SW480 (cell line): Measurements from ENCODE around the gene PTGDR2.

Source experiments
- DNase-seq: peaks from one replicate; pipeline ENCODE4 v3.0.0-alpha.2; 2016; ENCODE audit warnings: low spot score

PTGDR2 gene

DNA sequence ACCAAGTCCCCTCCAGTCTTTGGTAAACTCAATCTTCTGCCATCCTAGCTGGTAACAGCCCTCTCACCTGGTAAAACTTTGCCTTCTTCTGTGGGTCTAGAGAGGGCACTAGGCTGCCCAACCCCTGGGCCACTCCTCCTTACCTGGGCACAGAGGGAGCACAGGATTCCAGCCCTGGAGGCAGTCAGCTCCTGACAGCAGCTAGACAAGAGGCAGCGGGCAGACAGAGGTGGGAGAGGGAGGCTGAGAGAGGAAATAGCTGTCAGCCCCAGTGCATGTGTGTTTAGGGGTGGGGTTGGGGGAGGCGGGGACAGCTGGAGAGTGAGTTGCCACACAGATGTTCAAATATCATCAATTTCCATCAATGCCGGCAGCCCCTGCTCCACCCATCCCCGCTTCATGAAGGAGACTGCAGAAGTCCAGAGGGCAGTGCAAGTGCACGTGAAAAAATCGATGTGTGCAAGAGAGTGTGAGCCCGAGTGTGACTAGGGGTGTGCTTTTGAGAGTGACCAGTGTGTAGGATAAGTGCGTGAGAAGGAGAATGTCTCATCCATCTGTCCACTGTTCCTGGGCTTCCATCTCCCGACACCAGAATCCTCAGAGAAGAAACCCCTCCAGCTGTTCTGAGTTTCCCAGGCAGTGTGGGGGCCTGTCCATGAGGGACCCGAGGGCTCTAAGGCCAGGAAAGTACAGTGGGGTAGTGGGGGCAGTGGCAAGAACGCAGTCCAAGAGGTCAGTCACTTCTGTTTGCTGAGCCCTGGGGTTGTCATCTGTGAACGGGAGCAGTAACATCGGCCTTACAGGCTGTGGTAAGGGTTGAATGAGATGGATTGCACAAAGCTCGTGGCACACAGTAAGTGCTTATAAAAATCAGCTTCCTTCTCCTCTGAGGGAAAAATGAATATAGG, at the start of gene PTGDR2:
Gene PTGDR2, minus strand, starts transcription at position 225 of the 908 bp plus-strand sequence. CDS start 2,228 bp downstream, outside the sequence.
- DNase-seq: no peak

DNA sequence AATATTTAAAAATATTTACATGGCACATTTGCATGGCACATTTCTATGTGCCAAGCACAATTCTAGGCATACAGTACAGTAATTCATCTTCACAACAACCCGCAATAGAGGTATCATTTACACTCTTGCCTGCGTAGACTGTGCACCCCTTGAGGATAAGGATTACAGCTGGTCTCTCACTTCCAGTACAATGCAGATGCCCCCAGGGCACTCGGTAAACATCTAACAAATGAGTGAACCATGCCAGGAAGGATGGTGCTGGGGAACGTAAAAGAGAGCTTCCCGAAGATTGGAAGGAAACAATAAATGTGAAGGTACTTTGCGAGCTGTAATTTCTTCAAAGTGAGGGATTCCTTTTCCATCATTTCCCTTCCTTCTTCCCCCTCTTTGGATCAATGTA, 49.3 kb upstream of the PTGDR2 start:
- no peak for DNase-seq

DNA sequence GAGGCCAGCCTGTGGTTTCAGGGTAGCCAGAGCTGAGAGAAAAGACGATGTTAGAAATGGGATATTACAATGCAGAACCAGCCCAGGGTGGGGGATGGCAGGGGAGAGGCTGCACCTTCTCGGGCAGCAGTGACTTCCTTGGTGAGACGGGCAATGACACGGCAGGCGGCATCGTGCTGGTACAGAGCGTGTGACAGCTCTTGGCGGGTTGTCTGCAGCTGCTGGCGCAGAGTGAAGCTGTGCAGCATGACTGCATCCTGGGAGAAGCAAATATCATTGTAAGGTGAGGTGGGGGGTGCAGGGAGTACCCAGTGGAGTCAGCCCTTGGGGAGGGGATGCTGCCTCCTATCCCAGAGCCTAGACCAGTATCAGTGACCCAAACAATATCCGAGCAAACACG, 46.9 kb upstream of the PTGDR2 start:
- DNase-seq: no peak

DNA sequence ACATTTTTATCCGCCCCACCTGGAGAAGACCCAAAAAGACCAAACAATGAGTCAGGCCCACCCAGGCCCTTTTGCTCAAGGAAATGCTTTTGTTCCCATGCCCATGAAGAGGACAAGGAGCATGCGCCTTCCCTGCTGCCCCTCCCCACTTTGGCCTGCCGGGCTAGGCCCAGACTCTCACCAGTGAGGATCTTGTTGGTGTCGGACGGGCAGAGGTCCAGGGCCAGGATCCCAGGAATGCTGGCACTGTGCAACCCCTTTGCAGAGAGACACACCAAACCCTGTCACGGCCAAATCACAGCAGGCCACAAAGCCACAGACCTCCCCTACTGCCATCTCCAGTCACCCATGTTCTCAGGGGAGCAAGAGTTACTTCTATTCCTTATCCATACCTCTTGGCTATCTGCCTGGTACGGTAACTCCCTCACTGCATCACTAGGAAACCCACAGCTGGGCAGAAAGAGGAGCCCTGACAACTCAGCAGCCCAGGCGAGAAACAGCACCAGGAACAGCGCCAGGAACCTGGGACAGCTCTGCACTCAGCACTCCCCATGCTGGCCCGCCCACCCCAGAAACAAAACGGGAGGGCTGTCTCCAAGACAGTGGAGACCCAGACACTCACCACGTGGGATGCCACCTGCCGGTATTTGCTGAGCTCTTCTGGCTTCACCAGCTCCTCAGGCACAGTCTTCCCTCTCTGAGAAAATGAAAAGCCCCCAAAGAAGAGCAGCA, 45.1 kb upstream of the PTGDR2 start:
- DNase-seq: no peak

DNA sequence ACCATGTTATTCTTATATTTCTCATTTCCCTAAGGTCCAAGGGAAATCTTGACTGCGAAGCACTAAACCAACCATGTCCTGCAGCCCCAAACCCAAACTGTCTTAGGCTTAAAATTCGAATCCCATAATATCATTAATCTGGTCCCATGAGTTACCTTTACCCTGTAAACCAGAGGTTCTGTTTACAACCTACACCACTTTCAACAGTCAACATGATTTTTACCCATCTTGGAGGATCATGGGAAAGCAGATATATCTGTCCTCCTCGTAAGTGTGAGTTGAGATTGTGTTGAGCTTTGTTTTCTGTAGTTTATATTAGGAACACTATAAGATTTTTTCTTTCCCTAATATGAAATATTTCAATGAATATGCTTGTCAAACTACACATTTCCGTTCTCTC, 44.2 kb upstream of the PTGDR2 start:
- no peak for DNase-seq

DNA sequence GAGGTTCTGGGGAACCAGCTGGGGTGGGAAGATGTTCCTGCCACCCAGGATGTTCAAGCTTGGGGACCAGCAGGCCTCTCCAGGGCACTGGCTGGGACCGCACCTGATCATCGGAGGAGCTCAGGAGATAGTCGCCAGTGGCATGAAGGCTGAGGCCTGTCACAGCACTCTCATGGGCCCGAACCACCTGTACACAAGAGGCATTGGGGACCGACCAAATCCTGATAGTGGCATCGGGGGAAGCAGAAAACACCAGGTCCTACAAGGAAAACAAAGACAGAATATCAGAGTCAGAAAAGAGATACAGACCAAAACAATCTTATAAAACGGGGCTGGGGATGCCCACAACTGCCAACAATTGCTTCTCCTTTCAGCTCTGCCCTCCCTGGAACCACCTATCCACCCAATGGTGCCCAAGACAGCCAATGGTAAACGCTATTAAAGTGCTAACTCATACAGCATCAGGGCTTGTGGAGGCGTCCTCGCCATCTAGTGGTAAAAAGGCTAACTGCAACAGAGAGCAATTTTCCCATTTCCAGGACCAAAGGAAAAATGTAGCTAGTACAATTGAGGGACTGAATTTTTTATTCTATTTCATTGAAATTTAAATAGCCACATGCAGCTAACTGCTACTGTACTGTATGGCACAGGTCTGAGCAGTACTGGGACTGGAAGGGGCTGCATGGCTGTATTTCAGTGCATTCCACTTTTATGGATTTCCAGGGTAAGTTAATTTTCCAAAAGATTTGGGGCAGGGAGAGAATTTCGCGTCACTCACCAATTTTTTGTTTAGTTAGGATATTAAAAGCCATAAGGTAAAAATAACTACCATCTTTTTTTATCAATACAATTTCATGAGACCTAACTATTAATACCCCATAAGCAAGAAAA, 43.5 kb upstream of the PTGDR2 start:
- DNase-seq: peak; percentile 62

DNA sequence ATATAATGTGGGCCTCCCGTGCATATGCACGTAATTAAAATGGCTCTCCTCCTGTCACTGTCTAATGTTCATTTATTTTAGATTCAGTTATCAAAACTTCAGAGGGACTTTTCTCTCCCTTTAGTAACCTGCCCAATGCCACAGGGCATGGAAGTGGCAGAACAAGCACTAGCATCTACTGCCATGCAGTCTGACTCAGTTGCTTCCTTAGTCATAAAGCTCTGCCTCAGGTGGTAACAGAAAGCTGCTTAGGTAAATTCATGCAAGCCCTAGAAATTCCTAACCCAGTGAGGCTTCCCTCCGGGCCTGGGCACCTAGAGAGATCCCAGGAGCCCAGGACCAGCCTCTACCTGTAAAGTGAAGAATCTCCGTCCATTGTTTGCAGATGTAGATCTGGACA, 41.7 kb upstream of the PTGDR2 start:
- DNase-seq: no peak

DNA sequence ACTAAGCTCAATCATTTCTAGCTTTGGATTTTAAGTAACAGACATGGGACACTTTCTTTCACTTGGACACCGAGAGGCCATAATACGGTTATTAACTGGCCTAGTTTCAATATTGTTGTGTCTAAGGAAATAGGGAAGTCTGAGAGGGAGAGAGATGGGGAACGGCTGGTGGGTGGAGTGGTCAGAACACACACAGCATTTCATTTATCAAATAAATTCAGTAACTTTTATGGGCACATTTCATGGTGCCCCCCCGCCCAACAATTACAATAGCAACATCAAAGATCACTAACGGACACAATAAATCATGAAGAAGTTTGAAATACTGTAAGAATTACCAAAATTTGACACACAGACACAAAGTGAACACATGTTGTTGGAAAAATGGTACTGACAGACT, 39.9 kb upstream of the PTGDR2 start:
- DNase-seq: no peak

DNA sequence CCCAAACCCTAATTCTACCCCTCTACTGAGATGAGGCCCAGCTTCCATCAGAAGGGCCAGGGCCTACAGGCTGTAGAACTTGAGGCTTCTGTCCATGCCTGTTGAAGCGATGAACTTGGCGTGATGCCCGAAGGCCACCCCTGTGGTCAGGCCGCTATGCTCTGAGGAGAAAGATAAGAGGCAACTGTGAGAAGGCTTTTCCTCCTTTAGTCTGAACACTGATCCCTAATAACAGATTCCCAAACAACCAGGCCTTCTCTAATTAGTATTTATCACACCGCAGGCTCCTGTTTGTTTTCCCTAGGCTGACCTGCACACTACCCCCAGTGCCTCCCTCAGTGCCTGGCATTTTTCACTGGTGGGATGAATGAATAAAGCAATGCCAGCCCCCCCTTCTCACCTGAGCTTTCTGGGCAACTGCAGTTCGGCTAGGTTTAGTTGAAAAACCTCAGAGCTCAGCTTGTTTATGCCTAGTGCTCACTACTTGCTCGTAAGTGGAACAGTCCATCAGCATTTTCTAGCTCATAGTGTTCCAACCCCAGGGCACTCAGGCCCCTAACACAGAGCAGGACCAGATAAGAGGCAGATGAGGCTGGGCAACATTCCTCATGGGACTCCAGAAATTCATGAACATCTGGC, 35.5 kb upstream of the PTGDR2 start:
- DNase-seq: no peak

DNA sequence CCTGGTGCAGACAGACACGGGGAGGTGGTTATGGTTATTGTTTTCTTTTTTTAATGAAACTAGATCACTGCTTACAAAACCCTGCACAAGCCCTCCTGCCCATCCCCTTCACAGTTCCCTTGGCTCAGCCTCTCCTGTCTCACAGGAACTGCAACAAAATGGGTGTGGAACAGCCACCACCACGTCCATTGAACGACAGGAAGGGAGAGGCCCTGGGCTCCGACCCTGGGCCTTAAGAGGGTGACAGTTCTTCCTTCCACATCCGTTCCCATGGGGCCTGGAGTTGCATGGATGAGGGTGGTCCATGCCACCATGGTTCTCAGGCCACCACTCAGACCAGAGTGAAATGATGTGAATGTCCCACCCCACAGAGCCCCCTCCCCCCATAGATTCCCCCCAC, 34.9 kb upstream of the PTGDR2 start:
- DNase-seq: no peak

DNA sequence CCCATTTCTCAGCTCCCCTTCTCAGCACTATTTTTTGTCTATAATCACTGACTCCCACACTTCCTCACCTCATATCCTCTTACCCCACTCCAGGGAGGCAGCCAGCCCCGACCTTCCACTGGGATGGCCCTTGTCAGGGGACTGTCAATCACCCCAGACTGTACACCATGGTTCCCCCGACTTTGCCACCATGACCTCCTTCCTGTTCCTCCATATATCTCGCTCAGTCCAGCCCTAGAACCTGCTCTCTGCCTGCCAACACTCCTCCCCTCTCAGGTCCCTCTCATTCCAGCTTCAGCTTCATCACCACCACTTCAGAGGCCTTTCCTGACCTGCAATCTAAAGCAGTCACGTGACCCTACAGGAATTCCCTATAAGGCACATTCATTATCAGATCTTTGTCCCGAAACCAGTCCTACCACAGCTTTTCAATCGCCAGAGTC, 34.1 kb upstream of the PTGDR2 start:
- DNase-seq: no peak

DNA sequence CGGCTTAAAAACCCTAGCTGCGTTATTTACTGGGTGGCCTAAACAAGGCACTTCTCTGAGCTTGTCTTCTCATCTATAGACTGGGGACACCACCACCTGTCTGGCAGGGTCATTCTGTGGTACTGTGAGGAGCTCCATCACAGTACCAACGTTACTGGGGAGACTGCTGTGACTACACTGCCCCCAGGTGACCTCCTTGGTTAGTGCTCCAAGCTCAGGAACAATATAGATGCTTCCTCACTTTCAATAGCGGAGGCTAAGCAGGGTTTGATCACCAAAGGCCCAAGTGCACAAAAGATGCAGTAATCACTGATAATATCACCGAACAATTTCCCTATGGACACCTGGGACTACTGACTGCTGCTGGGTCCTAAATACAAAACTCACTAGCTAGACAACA, 31.8 kb upstream of the PTGDR2 start:
- DNase-seq: peak; percentile 76

DNA sequence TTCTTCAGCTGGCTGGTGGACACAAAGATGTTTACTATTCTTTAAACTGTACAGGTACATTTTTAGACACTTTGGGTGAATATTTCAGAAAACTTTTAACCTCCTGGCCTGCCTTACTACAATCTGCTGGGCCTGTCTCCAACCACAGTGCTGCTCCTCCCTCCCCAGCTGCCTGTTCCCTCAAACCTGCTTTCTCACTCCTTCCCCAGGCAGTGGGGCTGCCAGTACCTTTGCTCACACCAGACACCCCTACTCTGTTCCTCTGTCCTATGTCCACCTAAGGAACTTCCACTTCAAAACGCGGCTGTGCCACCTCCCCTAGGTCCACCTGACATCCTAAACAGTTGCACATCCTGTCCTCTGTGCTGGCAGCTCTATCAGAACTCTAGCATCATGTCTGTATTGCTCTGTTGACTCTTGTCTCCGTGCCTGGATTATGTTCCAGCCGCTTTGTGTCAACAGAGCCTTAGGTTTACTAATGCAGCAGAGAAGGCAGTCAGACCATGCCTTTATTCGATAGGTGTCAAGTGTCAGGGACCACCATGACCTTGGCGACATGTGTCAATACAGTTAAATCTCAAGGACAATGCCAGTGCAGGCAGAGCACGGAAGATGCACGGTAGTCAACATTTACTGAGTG, 25.0 kb upstream of the PTGDR2 start:
- no peak for DNase-seq

DNA sequence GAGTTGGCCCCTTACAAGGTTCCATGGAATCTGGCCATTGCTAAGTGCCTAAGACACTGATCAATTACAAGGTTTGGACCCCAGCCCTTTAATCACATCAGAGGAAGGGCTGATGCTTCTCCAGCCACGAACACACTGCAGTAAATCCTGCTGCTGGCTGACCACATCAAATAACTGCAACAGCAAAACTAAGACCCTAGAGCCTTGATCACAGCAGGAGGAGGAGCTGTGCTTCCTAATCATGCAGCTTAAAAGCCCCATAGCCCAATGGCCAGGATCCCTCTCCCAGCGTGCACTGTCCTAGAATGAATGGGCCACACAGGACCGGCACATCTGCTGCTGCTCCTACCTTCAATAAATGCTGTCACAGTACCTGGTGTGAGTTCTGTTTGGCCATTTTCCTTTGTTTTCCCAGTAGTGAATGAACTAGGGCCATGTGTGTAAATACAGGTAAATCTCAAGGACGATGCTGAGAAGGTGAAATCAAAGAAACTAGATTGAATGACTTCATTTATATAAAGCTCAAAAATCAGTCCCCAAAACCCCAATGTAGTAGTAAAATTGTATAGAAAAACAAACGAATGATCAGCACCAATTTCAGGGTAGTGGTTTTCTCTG, 24.3 kb upstream of the PTGDR2 start:
- DNase-seq: peak; percentile 49

DNA sequence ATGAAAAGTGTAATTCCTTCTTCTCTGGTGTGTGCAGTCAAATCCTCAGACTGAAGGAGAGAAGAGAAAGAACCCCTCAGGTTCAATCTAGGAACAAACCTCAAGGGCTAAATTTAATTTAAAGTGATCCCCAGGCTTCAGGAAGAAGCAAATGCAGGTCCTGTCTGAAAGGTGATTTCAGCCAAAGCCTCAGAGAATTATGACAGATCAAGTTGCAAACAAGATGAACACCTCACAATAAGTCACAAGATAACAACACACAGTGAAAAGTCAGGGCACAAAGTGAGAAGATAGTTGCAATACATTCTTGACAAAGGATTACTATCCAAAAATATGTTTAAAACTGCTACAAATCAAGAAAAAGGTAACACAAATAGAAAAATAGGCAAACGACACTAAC, 23.4 kb upstream of the PTGDR2 start:
- DNase-seq: no peak

DNA sequence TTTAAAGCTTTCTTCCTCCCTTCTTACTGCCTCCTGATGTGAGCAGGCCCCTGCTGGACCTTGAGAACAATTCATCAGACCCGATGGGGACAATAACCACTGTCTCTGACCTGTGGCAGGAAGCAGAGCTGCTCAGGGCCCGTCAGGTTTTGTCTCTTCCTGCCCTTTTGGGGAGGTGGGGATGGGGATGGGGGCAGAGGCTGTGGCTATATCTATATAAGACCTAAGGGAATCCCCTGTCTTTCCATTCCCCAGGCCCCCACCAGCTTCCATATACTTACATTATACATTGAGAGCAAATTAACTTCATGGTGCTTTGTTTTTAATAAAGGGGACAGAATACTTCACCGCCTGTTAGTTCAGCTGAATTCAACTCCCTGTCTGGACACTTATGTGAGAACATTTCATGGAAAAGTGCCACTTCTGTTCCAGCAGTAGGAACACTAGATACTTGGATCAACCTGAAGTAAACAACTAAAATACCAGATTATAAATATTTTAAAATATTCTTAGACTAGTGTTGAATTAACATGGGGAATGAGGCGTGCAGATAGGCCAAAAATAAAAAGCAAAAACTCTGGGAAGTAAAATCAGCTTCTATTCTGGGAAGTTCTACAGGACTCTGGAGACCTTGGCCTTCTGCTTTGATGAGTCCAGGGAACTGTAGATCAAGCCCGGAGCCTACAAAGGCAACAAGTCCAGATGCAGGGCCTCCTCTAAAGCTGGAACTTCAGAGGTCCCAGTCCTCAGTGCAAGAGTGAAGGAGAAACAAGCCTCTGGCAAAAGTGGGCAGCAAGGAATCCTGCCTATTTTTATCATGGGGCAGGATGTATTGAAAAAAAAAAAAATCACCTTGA, 22.7 kb upstream of the PTGDR2 start:
- DNase-seq: no peak

DNA sequence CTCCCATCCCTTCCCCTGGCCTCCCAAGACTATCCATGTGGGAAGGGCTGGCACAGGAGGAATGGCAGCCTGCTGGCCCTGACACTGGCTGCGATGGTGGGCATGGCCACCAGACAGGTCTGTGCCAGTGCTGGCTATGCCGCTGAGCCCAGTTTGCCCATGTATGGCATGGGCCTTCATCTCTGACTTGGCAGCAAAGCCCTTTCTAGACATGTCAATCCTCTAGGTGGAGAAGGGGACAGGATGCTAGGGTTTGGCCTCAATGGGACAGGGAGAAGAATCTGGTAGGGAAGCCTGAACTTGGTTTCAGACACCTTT, 20.4 kb upstream of the PTGDR2 start:
- DNase-seq: no peak

DNA sequence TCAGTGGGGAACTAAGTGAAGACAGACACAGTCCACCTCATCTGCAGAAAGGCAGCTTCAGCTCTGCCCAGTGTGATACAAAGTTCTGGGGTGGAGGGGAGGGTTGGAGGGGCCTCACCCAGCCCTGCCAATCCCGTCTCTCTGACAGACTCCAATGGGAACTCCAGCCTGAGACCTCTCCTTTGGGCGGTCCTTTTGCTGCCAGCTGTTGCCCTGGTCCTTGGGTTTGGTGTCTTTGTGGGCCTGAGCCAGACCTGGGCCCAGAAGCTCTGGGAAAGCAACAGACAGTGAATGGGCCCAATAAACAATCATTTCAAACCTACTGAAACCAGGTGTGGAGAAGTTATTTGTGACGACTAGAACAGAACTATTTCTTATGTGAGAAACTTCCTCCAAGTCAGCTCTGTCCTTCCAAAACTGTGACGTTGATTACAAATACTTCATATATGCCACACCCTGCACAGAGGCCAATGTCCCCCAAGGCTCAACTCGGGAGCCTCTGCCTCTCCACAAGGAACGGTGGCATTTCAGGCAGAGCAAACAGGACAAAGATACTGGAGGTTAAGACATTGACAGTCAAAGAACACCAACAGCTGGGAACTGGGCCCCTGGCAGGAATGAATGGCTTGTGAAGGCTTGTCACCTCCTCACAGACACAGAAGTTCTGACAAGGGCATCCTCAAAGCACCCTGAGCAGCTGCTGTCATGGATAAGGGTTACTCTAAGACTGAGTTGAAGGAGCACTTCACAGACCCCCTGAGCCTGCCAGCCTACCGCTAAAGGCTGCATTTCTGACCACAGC, 19.8 kb upstream of the PTGDR2 start:
- DNase-seq: no peak
